ENCODE results near the gene ERV3-1.

DNA sequence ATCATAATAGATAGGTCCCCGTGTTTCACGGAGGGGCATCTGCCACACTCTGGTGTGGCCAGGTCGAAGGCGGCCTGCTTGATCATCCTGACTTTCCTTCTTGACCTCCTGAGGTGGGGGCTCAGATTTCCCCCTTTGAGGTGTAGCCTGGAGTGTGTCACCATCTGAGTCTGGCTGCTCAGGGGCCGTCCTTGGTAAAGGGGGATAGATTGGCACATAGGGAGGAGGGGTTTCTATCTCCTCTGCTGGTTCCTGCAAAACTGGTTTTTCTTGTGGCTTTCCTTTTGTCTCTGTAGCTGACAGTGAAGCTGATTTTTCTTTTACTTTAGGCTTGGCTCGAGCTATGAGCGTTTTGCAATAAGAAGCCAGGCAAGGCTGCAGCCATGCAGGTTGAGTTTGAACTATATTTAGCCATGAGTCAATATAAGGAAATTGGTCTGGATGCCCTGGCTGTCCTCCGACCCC lies 8.5 kb downstream of the ERV3-1 start:
- TF ChIP-seq POLR2A (IDR thresholded peaks at IDR 0.05), result no peak
- TF ChIP-seq, protein P1, sequence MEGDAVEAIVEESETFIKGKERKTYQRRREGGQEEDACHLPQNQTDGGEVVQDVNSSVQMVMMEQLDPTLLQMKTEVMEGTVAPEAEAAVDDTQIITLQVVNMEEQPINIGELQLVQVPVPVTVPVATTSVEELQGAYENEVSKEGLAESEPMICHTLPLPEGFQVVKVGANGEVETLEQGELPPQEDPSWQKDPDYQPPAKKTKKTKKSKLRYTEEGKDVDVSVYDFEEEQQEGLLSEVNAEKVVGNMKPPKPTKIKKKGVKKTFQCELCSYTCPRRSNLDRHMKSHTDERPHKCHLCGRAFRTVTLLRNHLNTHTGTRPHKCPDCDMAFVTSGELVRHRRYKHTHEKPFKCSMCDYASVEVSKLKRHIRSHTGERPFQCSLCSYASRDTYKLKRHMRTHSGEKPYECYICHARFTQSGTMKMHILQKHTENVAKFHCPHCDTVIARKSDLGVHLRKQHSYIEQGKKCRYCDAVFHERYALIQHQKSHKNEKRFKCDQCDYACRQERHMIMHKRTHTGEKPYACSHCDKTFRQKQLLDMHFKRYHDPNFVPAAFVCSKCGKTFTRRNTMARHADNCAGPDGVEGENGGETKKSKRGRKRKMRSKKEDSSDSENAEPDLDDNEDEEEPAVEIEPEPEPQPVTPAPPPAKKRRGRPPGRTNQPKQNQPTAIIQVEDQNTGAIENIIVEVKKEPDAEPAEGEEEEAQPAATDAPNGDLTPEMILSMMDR (IDR thresholded peaks at IDR 0.05), result no peak
